GM23338 (cell line): Measurements from ENCODE around the gene RMND5A. TPM values are rescaled to one million over a fixed set of nuclear protein-coding genes. Genes with fewer than 3 reads are reported as not detected.
"Not testable (repeated sequence)": the region's sequence is repeated elsewhere in the genome, so short reads cannot be mapped to it uniquely, and the experiment has no call there.

ENCODE experiments used
- ATAC-seq: fragments of 200-7000 bp; cut with Tn5 transposase; 3 replicates; pipeline ENCODE4 v1.9.1; 2020
- DNase-seq: peaks from one replicate; pipeline ENCODE4 v3.0.0-alpha.2; 2015; ENCODE audit warnings: low spot score
- H2AFZ ChIP-seq: fragments of 200-600 bp; sonication (generic); 2 replicates; pipeline ENCODE4 v1.8.0; 2016; ENCODE audit warnings: antibody characterized with exemption, mild to moderate bottlenecking, moderate library complexity
- H3F3A ChIP-seq: fragments of 200-600 bp; sonication (generic); replicated peaks from 2 replicates; pipeline ENCODE4 v1.8.0; 2017; ENCODE audit warnings: antibody characterized with exemption, mixed run types, low read depth
- H3K27ac ChIP-seq: fragments of 200-600 bp; sonication (generic); 2 replicates; pipeline ENCODE4 v1.6.1; 2016; ENCODE audit warnings: low read depth
- H3K27me3 ChIP-seq: fragments of 200-600 bp; sonication (generic); 2 replicates; pipeline ENCODE4 v1.8.0; 2016; ENCODE audit warnings: mild to moderate bottlenecking, mixed run types, moderate library complexity; ENCODE audit not compliant: insufficient read depth
- H3K36me3 ChIP-seq: fragments of 200-600 bp; sonication (generic); 2 replicates; pipeline ENCODE4 v1.8.0; 2016; ENCODE audit warnings: mild to moderate bottlenecking; ENCODE audit not compliant: insufficient read depth
- H3K4me1 ChIP-seq: fragments of 200-600 bp; sonication (generic); 2 replicates; pipeline ENCODE4 v1.8.0; 2016; ENCODE audit warnings: mild to moderate bottlenecking, moderate library complexity; ENCODE audit not compliant: insufficient read depth
- H3K4me2 ChIP-seq: fragments of 200-600 bp; sonication (generic); 2 replicates; pipeline ENCODE4 v1.7.1; 2017; ENCODE audit warnings: mixed run types
- H3K4me3 ChIP-seq: fragments of 200-600 bp; sonication (generic); 2 replicates; pipeline ENCODE4 v1.6.1; 2016; ENCODE audit warnings: mixed run types
- H3K79me2 ChIP-seq: fragments of 200-600 bp; sonication (generic); replicated peaks from 2 replicates; pipeline ENCODE4 v1.8.0; 2017; ENCODE audit warnings: mild to moderate bottlenecking; ENCODE audit not compliant: insufficient read depth
- H3K9me2 ChIP-seq: fragments of 200-600 bp; sonication (generic); 2 replicates; pipeline ENCODE4 v1.8.0; 2017; ENCODE audit not compliant: insufficient read depth
- H4K20me1 ChIP-seq: fragments of 200-600 bp; sonication (generic); replicated peaks from 2 replicates; pipeline ENCODE4 v1.8.0; 2017; ENCODE audit warnings: mild to moderate bottlenecking; ENCODE audit not compliant: insufficient read depth
- H3K27ac Mint-ChIP-seq: 2 replicates; pipeline ENCODE4 v1.8.0; 2020; ENCODE audit warnings: inconsistent platforms, mild to moderate bottlenecking, moderate library complexity, mixed read lengths
- H3K27me3 Mint-ChIP-seq: 3 replicates; pipeline ENCODE4 v1.8.0; 2022; ENCODE audit warnings: low read depth, mild to moderate bottlenecking, moderate library complexity, mixed read lengths, inconsistent platforms; ENCODE audit not compliant: insufficient read depth, poor library complexity
- H3K36me3 Mint-ChIP-seq: 3 replicates; pipeline ENCODE4 v1.8.0; 2021; ENCODE audit warnings: low read depth, mild to moderate bottlenecking, inconsistent platforms, moderate library complexity, mixed read lengths
- H3K4me1 Mint-ChIP-seq: 3 replicates; pipeline ENCODE4 v1.8.0; 2020; ENCODE audit warnings: mild to moderate bottlenecking, inconsistent platforms, mixed read lengths
- H3K4me3 Mint-ChIP-seq: 3 replicates; pipeline ENCODE4 v1.8.0; 2021; ENCODE audit warnings: moderate library complexity, mild to moderate bottlenecking, inconsistent platforms, mixed read lengths
- H3K9me3 Mint-ChIP-seq: 3 replicates; pipeline ENCODE4 v1.8.0; 2020; ENCODE audit warnings: moderate library complexity, mild to moderate bottlenecking, inconsistent platforms, mixed read lengths
- CREB1 ChIP-seq: fragments of 250-450 bp; sonication (Bioruptor Pico); IDR thresholded peaks from 2 replicates; pipeline ENCODE4 v1.5.0; 2020; ENCODE audit warnings: low read depth, mild to moderate bottlenecking, moderate library complexity
- CTCF ChIP-seq, 2 experiments: fragments of 200-600 bp in 1 of 2; sonication (generic) in 1 of 2; conservative IDR thresholded peaks; 2 replicates each; pipeline versions ENCODE4 v1.5.1 to v1.6.1; 2016 to 2017; ENCODE audit warnings: antibody characterized with exemption in 2 of 2, low read depth in 2 of 2, mild to moderate bottlenecking in 2 of 2, moderate library complexity in 1 of 2
- ETS1 ChIP-seq: IDR thresholded peaks from 2 replicates; pipeline ENCODE4 v1.6.1; 2016; ENCODE audit warnings: antibody characterized with exemption
- EZH2 ChIP-seq: fragments of 200-600 bp; sonication (generic); IDR thresholded peaks from one replicate; pipeline ENCODE4 v1.8.0; 2017; ENCODE audit warnings: antibody characterized with exemption, mild to moderate bottlenecking, low read depth; ENCODE audit not compliant: unreplicated experiment
- EZH2phosphoT487 ChIP-seq: fragments of 200-600 bp; sonication (generic); IDR thresholded peaks from one replicate; pipeline ENCODE4 v1.8.1; 2018; ENCODE audit warnings: antibody characterized with exemption; ENCODE audit not compliant: unreplicated experiment
- JUNB ChIP-seq: IDR thresholded peaks from one replicate; pipeline ENCODE4 v1.6.1; 2016; ENCODE audit warnings: antibody characterized with exemption; ENCODE audit not compliant: unreplicated experiment
- NANOG ChIP-seq: IDR thresholded peaks from 2 replicates; pipeline ENCODE4 v1.6.1; 2016; ENCODE audit warnings: antibody characterized with exemption, borderline replicate concordance
- POLR2AphosphoS5 ChIP-seq: IDR thresholded peaks from 2 replicates; pipeline ENCODE4 v1.6.1; 2016; ENCODE audit warnings: antibody characterized with exemption, low read depth
- REST ChIP-seq: IDR thresholded peaks from one replicate; pipeline ENCODE4 v1.6.1; 2018; ENCODE audit warnings: antibody characterized with exemption; ENCODE audit not compliant: unreplicated experiment
- STAT1 ChIP-seq: IDR thresholded peaks from one replicate; pipeline ENCODE4 v1.6.1; 2016; ENCODE audit warnings: antibody characterized with exemption; ENCODE audit not compliant: unreplicated experiment
- ZNF331 ChIP-seq: fragments of 250-450 bp; sonication (Bioruptor Pico); IDR thresholded peaks from 2 replicates; pipeline ENCODE4 v1.5.0; 2020; ENCODE audit warnings: low read depth, mild to moderate bottlenecking, moderate library complexity
- polyA plus RNA-seq: library from polyadenylated mRNA; unstranded; fragments of >200 nt; fragmentation: Nextera tagmentation; extraction: Ambion mirVana; gene quantifications from 2 replicates; pipeline ENCODE4 v1.2.1, GENCODE V29; 2016
- total RNA-seq: library from RNA; depleted of rRNA; stranded (reverse); fragments of >200 nt; shearing (Covaris generic); gene quantifications from 2 replicates; pipeline ENCODE4 v1.2.3, GENCODE V29; 2014

The RMND5A gene
- total and polyA plus RNA-seq, 2 experiments from 2014 or later, result 24.0 to 87.9 TPM

- TF ChIP-seq REST (no peak), JUNB (no peak), EZH2phosphoT487 (no peak), ETS1 (no peak), CREB1 (no peak), ZNF331 (CRISPR knock-in tag) (no peak), EZH2 (no peak)
These were observed 13.9 kb upstream of the RMND5A start (continued) for GRCh38 chr2:86706220-86706619.

- no peaks in the 10 kb centered on the region for H3K4me1 Mint-ChIP-seq
- Histone ChIP-seq H3K4me2 (no peak overlapping the region), H3K27me3 (no peaks in the 10 kb centered on the region), H2AFZ (no peak overlapping the region), H4K20me1 (no peaks in the 10 kb centered on the region), H3K36me3 (no peaks in the 10 kb centered on the region), H3K4me3 (no peak overlapping the region), H3K4me1 (no peaks in the 10 kb centered on the region), H3K79me2 (no peaks in the 10 kb centered on the region), H3F3A (no peaks in the 10 kb centered on the region), H3K27ac (no peak overlapping the region), H3K9me2 (no peaks in the 10 kb centered on the region)
- TF ChIP-seq JUNB (no peak), POLR2AphosphoS5 (no peak), REST (no peak), NANOG (no peak), CTCF (conservative IDR thresholded peaks at IDR 0.05; ENCODE audit: low read depth in 2 of 2) (no peak), STAT1 (no peak), ZNF331 (CRISPR knock-in tag) (no peak)
- no peaks in the 10 kb centered on the region for H3K27me3 Mint-ChIP-seq
- no peak for ATAC-seq
- no peak for DNase-seq
- peaks cover 3% of the 10 kb centered on the region; the same call in 1 of the 3 replicates for H3K36me3 Mint-ChIP-seq
- H3K4me3 Mint-ChIP-seq, result no peak overlapping the region
- H3K27ac Mint-ChIP-seq, result no peak overlapping the region
- peaks cover 17% of the 10 kb centered on the region for H3K9me3 Mint-ChIP-seq
These were observed 13.2 kb upstream of the RMND5A start for GRCh38 chr2:86706935-86707334.

- not testable (repeated sequence) for H3K9me2 ChIP-seq, H3F3A ChIP-seq, H3K4me3 ChIP-seq, H3K27ac Mint-ChIP-seq, H3K4me3 Mint-ChIP-seq, H3K27me3 ChIP-seq, H4K20me1 ChIP-seq, H3K36me3 ChIP-seq, H3K27me3 Mint-ChIP-seq, H3K4me1 Mint-ChIP-seq, H2AFZ ChIP-seq, DNase-seq, H3K36me3 Mint-ChIP-seq, H3K27ac ChIP-seq, H3K4me1 ChIP-seq, H3K79me2 ChIP-seq, H3K4me2 ChIP-seq, ATAC-seq
- peaks cover 17% of the 10 kb centered on the region for H3K9me3 Mint-ChIP-seq
These were observed 12.0 kb upstream of the RMND5A start for GRCh38 chr2:86708126-86708525.
